Keratinocyte (primary cell): ENCODE results near the gene BTG4. TPM values are rescaled to one million over a fixed set of nuclear protein-coding genes. Genes with fewer than 3 reads are reported as not detected.

ENCODE experiments used
- DNase-seq: peaks from one replicate; pipeline ENCODE4 v3.0.0-alpha.2; 2011; ENCODE audit warnings: low read depth, missing footprints, low spot score
- FAIRE-seq: peaks from 2 replicates; lab custom pipeline; 2011; peaks lifted over from hg19 to GRCh38; lab: Jason Lieb, UNC
- H2AFZ ChIP-seq: 2 replicates; pipeline ENCODE4 v1.6.0; 2012; ENCODE audit warnings: low read length, control low read depth, inconsistent platforms; ENCODE audit not compliant: control insufficient read depth
- H3K27ac ChIP-seq: 2 replicates; pipeline ENCODE4 v1.5.1; 2011; ENCODE audit warnings: low read length; ENCODE audit not compliant: control insufficient read depth, insufficient read depth
- H3K27me3 ChIP-seq: 3 replicates; pipeline ENCODE4 v1.6.0; 2011; ENCODE audit warnings: low read length; ENCODE audit not compliant: control insufficient read depth, insufficient read depth; ENCODE audit errors: extremely low read depth
- H3K36me3 ChIP-seq, 2 experiments: 2 replicates in 1 of 2; 3 replicates in 1 of 2; pipeline ENCODE4 v1.5.1; 2011; ENCODE audit warnings: low read length in 2 of 2, mild to moderate bottlenecking in 1 of 2; ENCODE audit not compliant: control insufficient read depth in 2 of 2, insufficient read depth in 2 of 2; ENCODE audit errors: extremely low read depth in 1 of 2
- H3K4me1 ChIP-seq: 3 replicates; pipeline ENCODE4 v1.5.1; 2011; ENCODE audit warnings: low read length; ENCODE audit not compliant: control insufficient read depth, insufficient read depth; ENCODE audit errors: extremely low read depth
- H3K4me2 ChIP-seq: 3 replicates; pipeline ENCODE4 v1.6.0; 2011; ENCODE audit warnings: low read depth, low read length; ENCODE audit not compliant: control insufficient read depth, insufficient read depth; ENCODE audit errors: extremely low read depth
- H3K4me3 ChIP-seq, 3 experiments: fragments of 200-600 bp in 1 of 3; sonication (generic) in 1 of 3; 2 replicates in 2 of 3; 3 replicates in 1 of 3; pipeline ENCODE4 v1.5.1; 2011 to 2016; ENCODE audit warnings: low read length in 3 of 3, mild to moderate bottlenecking in 3 of 3, control low read depth in 2 of 3, inconsistent platforms in 1 of 3, low read depth in 1 of 3, mixed read lengths in 1 of 3, mixed run types in 1 of 3, moderate library complexity in 1 of 3; ENCODE audit not compliant: control insufficient read depth in 2 of 3, insufficient read depth in 2 of 3; ENCODE audit errors: extremely low read depth in 1 of 3
- H3K79me2 ChIP-seq: 2 replicates; pipeline ENCODE4 v1.6.0; 2012; ENCODE audit warnings: low read length; ENCODE audit not compliant: control insufficient read depth, insufficient read depth
- H3K9ac ChIP-seq: 3 replicates; pipeline ENCODE4 v1.6.0; 2011; ENCODE audit warnings: low read length; ENCODE audit not compliant: control insufficient read depth, insufficient read depth; ENCODE audit errors: extremely low read depth
- H3K9me1 ChIP-seq: 3 replicates; pipeline ENCODE4 v1.6.0; 2011; ENCODE audit warnings: low read length; ENCODE audit not compliant: control insufficient read depth, insufficient read depth; ENCODE audit errors: extremely low read depth
- H3K9me3 ChIP-seq: 2 replicates; pipeline ENCODE4 v1.5.1; 2012; ENCODE audit warnings: low read depth, low read length; ENCODE audit not compliant: control insufficient read depth
- H4K20me1 ChIP-seq: 3 replicates; pipeline ENCODE4 v1.6.0; 2011; ENCODE audit warnings: low read length; ENCODE audit not compliant: control insufficient read depth, insufficient read depth; ENCODE audit errors: extremely low read depth
- CTCF ChIP-seq, 3 experiments: IDR thresholded peaks in 1 of 3; conservative IDR thresholded peaks in 1 of 3; optimal IDR thresholded peaks in 1 of 3; 2 replicates in 2 of 3; 3 replicates in 1 of 3; pipeline versions ENCODE3 to v1.5.1; 2011; ENCODE audit warnings: low read length in 3 of 3, mild to moderate bottlenecking in 3 of 3, moderate library complexity in 2 of 3, control low read depth in 1 of 3, inconsistent platforms in 1 of 3; ENCODE audit not compliant: insufficient read depth in 2 of 3; ENCODE audit errors: extremely low read depth in 1 of 3
- EZH2 ChIP-seq: IDR thresholded peaks from one replicate; pipeline ENCODE4 v1.6.1; 2012; ENCODE audit warnings: inconsistent platforms, mild to moderate bottlenecking, low read length, moderate library complexity
- dilution Hi-C: fragments of 300-500 bp; cut with MboI; formaldehyde crosslinking; loops from one replicate; pipeline ENCODE4 v1.7.0; 2020; ENCODE audit warnings: low sequenced_read_pairs; ENCODE audit not compliant: extremely low pct_ligation_motif_present
- polyA plus RNA-seq, 5 experiments: library from polyadenylated mRNA; depleted of rRNA in 3 of 5; stranded (reverse) in 3 of 5; stranded (forward) in 1 of 5; unstranded in 1 of 5; fragments of >200 nt; gene quantifications; 1 replicate in 1 of 5; 2 replicates in 3 of 5; 3 replicates in 1 of 5; pipeline versions ENCODE4 v1.2.1 to v1.2.3, GENCODE V29; 2011 to 2012; ENCODE audit warnings: missing spikeins in 2 of 5, low read depth in 1 of 5, low replicate concordance in 1 of 5

Gene BTG4
- polyA plus RNA-seq, 1 donor (not counting 4 experiments of a cell fraction or from before 2014, with no cell fraction given), result 0.12 TPM

- H3K9ac ChIP-seq, result no peak overlapping the region
- peaks cover 2% of the 10 kb centered on the region for H3K9me3 ChIP-seq
- H3K4me2 ChIP-seq, result no peak overlapping the region
- no peak overlapping the region for H2AFZ ChIP-seq
- no peaks in the 10 kb centered on the region for H4K20me1 ChIP-seq
- no peaks in the 10 kb centered on the region for H3K36me3 ChIP-seq
- TF ChIP-seq EZH2 (no peak), CTCF (optimal IDR thresholded peaks at IDR 0.05 in 1 of 3, IDR thresholded peaks at IDR 0.05 in 1 of 3, conservative IDR thresholded peaks at IDR 0.05 in 1 of 3; ENCODE audit: extremely low read depth in 1 of 3, insufficient read depth in 2 of 3, low read length in 3 of 3) (no peak)
- no peaks in the 10 kb centered on the region for H3K79me2 ChIP-seq
- no peak overlapping the region for H3K4me3 ChIP-seq
- peaks cover 2% of the 10 kb centered on the region for H3K4me1 ChIP-seq
- no peaks in the 10 kb centered on the region for H3K27me3 ChIP-seq
- dilution Hi-C loops, result no loop called here
- DNase-seq, result no peak
- no peak overlapping the region for H3K27ac ChIP-seq
- no peaks in the 10 kb centered on the region for H3K9me1 ChIP-seq
- FAIRE-seq, result no peak
Measured at GRCh38 chr11:111483431-111483830, 28.8 kb downstream of the BTG4 start.

- dilution Hi-C loops, result no loop called here
- Histone ChIP-seq H3K9me3 (peaks cover 2% of the 10 kb centered on the region), H3K9ac (no peak overlapping the region), H3K27ac (no peak overlapping the region), H3K27me3 (no peaks in the 10 kb centered on the region), H2AFZ (no peak overlapping the region), H3K4me2 (no peak overlapping the region), H3K4me3 (no peak overlapping the region), H3K9me1 (no peaks in the 10 kb centered on the region), H3K4me1 (peaks cover 2% of the 10 kb centered on the region), H3K36me3 (no peaks in the 10 kb centered on the region), H3K79me2 (no peaks in the 10 kb centered on the region), H4K20me1 (no peaks in the 10 kb centered on the region)
- no peak for FAIRE-seq
- TF ChIP-seq EZH2, result no peak
- TF ChIP-seq CTCF (optimal IDR thresholded peaks at IDR 0.05 in 1 of 3, IDR thresholded peaks at IDR 0.05 in 1 of 3, conservative IDR thresholded peaks at IDR 0.05 in 1 of 3; ENCODE audit: extremely low read depth in 1 of 3, insufficient read depth in 2 of 3, low read length in 3 of 3), result no peak
- DNase-seq, result no peak
Measured at GRCh38 chr11:111479666-111480065, 32.5 kb downstream of the BTG4 start.
